Fibroblast of lung (primary cell): ENCODE measurements around the gene CNTF. TPM values are rescaled to one million over a fixed set of nuclear protein-coding genes. Genes with fewer than 3 reads are reported as not detected.

Source experiments
- DNase-seq, 2 donors: peaks; one replicate each; pipeline versions ENCODE4 v3.0.0 to v3.0.0-alpha.2; 2010; ENCODE audit warnings: low read depth in 2 of 2
- H2AFZ ChIP-seq: 2 replicates; pipeline ENCODE4 v1.5.1; 2012; ENCODE audit warnings: low read length, control low read depth, inconsistent platforms
- H3K27ac ChIP-seq: 2 replicates; pipeline ENCODE4 v1.5.1; 2011; ENCODE audit warnings: low read length, control low read depth; ENCODE audit not compliant: insufficient read depth
- H3K27me3 ChIP-seq: 2 replicates; pipeline ENCODE4 v1.5.1; 2011; ENCODE audit warnings: mild to moderate bottlenecking, low read length; ENCODE audit not compliant: control insufficient read depth, insufficient read depth
- H3K36me3 ChIP-seq: 2 replicates; pipeline ENCODE4 v1.5.1; 2011; ENCODE audit warnings: low read length; ENCODE audit not compliant: control insufficient read depth, insufficient read depth
- H3K4me1 ChIP-seq: 2 replicates; pipeline ENCODE4 v1.5.1; 2011; ENCODE audit warnings: low read length; ENCODE audit not compliant: control insufficient read depth, insufficient read depth; ENCODE audit errors: extremely low read depth
- H3K4me2 ChIP-seq: 2 replicates; pipeline ENCODE4 v1.5.1; 2011; ENCODE audit warnings: low read length, control low read depth; ENCODE audit not compliant: insufficient read depth; ENCODE audit errors: extremely low read depth
- H3K4me3 ChIP-seq, 4 experiments: fragments of 200-600 bp in 1 of 4; sonication (generic) in 1 of 4; replicated peaks in 1 of 4; 2 replicates each; pipeline ENCODE4 v1.5.1; 2011 to 2016; ENCODE audit warnings: low read length in 4 of 4, low read depth in 3 of 4, mild to moderate bottlenecking in 3 of 4, control low read depth in 2 of 4, inconsistent platforms in 1 of 4, mixed read lengths in 1 of 4; ENCODE audit not compliant: insufficient read depth in 1 of 4; ENCODE audit errors: control extremely low read depth in 1 of 4
- H3K79me2 ChIP-seq: 2 replicates; pipeline ENCODE4 v1.5.1; 2012; ENCODE audit warnings: mild to moderate bottlenecking, low read length, inconsistent platforms; ENCODE audit not compliant: control insufficient read depth, insufficient read depth
- H3K9ac ChIP-seq: 2 replicates; pipeline ENCODE4 v1.5.1; 2011; ENCODE audit warnings: mild to moderate bottlenecking, low read length, control low read depth; ENCODE audit not compliant: insufficient read depth
- H3K9me3 ChIP-seq: 2 replicates; pipeline ENCODE4 v1.5.1; 2012; ENCODE audit warnings: low read depth, low read length; ENCODE audit not compliant: control insufficient read depth, insufficient read depth
- H4K20me1 ChIP-seq: 2 replicates; pipeline ENCODE4 v1.5.1; 2011; ENCODE audit warnings: low read length; ENCODE audit not compliant: control insufficient read depth, insufficient read depth; ENCODE audit errors: extremely low read depth
- EZH2 ChIP-seq: IDR thresholded peaks from 2 replicates; pipeline ENCODE4 v1.5.1; 2012; ENCODE audit warnings: low read length, control low read depth, mild to moderate bottlenecking; ENCODE audit errors: missing control alignments
- polyA plus RNA-seq, 2 donors: library from polyadenylated mRNA; depleted of rRNA in 1 of 2; stranded (reverse) in 1 of 2; unstranded in 1 of 2; fragments of >200 nt; gene quantifications; 2 replicates each; pipeline ENCODE4 v1.2.1, GENCODE V29; 2011 to 2012; ENCODE audit warnings: missing spikeins in 1 of 2
- total RNA-seq: library from RNA; depleted of rRNA; stranded (reverse); fragments of >200 nt; gene quantifications from 2 replicates; pipeline ENCODE4 v1.2.1, GENCODE V29; 2014
- TF ChIP-seq, protein P1 (sequence below), 2 donors: IDR thresholded peaks in 1 of 2; conservative IDR thresholded peaks in 1 of 2; 1 replicate in 1 of 2; 2 replicates in 1 of 2; pipeline ENCODE4 v1.5.1; 2011 to 2012; ENCODE audit warnings: low read length in 2 of 2, control low read depth in 1 of 2, inconsistent platforms in 1 of 2, low read depth in 1 of 2, mild to moderate bottlenecking in 1 of 2

The CNTF gene
- total and polyA plus RNA-seq, 2 donors (not counting 1 experiment from before 2014, with no cell fraction given) = 0.73 to 1.2 TPM

DNA sequence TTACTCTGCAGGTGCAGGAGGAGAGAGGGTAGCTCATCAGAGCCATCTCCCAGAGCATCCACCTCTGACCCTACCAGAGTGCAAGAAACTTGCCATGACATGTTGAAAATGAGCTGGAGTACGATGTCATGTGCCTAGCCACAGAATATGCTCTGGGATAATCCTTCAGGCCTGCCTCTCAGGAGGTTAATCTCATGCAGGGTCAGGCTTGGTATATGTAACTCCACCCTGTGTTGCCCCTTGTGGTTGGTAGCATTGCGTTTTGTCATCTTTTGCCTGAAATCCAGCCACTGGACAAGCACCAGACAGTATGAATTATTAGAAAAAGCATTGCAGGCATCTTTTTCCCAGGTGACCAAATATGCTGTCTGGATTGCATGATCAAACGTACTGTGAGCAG lies 36.2 kb downstream of the CNTF start:
- no peak overlapping the region for H2AFZ ChIP-seq
- H3K9me3 ChIP-seq = no peaks in the 10 kb centered on the region
- TF ChIP-seq, protein P1, sequence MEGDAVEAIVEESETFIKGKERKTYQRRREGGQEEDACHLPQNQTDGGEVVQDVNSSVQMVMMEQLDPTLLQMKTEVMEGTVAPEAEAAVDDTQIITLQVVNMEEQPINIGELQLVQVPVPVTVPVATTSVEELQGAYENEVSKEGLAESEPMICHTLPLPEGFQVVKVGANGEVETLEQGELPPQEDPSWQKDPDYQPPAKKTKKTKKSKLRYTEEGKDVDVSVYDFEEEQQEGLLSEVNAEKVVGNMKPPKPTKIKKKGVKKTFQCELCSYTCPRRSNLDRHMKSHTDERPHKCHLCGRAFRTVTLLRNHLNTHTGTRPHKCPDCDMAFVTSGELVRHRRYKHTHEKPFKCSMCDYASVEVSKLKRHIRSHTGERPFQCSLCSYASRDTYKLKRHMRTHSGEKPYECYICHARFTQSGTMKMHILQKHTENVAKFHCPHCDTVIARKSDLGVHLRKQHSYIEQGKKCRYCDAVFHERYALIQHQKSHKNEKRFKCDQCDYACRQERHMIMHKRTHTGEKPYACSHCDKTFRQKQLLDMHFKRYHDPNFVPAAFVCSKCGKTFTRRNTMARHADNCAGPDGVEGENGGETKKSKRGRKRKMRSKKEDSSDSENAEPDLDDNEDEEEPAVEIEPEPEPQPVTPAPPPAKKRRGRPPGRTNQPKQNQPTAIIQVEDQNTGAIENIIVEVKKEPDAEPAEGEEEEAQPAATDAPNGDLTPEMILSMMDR (conservative IDR thresholded peaks at IDR 0.05 in 1 of 2, IDR thresholded peaks at IDR 0.05 in 1 of 2; ENCODE audit: low read depth in 1 of 2, low read length in 2 of 2) = no peak
- no peak for TF ChIP-seq EZH2
- no peaks in the 10 kb centered on the region for H3K79me2 ChIP-seq
- no peak overlapping the region for H3K4me3 ChIP-seq
- no peaks in the 10 kb centered on the region for H3K4me1 ChIP-seq
- H3K4me2 ChIP-seq = no peak overlapping the region
- no peak for DNase-seq
- no peaks in the 10 kb centered on the region for H3K27me3 ChIP-seq
- no peak overlapping the region for H3K9ac ChIP-seq
- no peaks in the 10 kb centered on the region for H4K20me1 ChIP-seq
- H3K27ac ChIP-seq = no peak overlapping the region
- H3K36me3 ChIP-seq = no peaks in the 10 kb centered on the region

DNA sequence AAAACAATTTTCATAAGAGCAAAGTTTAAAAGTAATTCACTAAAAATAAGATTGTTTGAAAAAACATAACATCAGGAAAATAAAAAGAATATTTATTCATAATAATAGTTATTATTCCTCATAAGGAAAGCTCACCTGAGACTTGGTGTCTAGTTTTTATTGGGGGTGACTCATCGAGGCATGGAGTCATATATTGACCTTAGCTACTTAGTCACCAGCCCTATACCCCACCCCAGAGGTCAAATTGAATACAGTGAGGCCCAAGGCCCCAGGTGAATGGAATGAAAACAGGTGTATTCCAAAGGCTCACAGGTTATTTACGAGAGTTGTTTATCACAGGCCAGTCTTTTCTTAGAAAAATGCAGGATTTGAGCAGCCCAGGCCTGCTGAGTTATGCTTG lies 36.9 kb downstream of the CNTF start:
- no peaks in the 10 kb centered on the region for H3K36me3 ChIP-seq
- H3K27me3 ChIP-seq = no peaks in the 10 kb centered on the region
- no peak overlapping the region for H3K27ac ChIP-seq
- no peaks in the 10 kb centered on the region for H3K4me1 ChIP-seq
- TF ChIP-seq, protein P1 (conservative IDR thresholded peaks at IDR 0.05 in 1 of 2, IDR thresholded peaks at IDR 0.05 in 1 of 2; ENCODE audit: low read depth in 1 of 2, low read length in 2 of 2) = no peak
- TF ChIP-seq EZH2 = no peak
- no peak overlapping the region for H3K4me3 ChIP-seq
- no peaks in the 10 kb centered on the region for H3K9me3 ChIP-seq
- no peaks in the 10 kb centered on the region for H3K79me2 ChIP-seq
- H3K9ac ChIP-seq = no peak overlapping the region
- no peaks in the 10 kb centered on the region for H4K20me1 ChIP-seq
- DNase-seq = no peak
- H3K4me2 ChIP-seq = no peak overlapping the region
- H2AFZ ChIP-seq = no peak overlapping the region

DNA sequence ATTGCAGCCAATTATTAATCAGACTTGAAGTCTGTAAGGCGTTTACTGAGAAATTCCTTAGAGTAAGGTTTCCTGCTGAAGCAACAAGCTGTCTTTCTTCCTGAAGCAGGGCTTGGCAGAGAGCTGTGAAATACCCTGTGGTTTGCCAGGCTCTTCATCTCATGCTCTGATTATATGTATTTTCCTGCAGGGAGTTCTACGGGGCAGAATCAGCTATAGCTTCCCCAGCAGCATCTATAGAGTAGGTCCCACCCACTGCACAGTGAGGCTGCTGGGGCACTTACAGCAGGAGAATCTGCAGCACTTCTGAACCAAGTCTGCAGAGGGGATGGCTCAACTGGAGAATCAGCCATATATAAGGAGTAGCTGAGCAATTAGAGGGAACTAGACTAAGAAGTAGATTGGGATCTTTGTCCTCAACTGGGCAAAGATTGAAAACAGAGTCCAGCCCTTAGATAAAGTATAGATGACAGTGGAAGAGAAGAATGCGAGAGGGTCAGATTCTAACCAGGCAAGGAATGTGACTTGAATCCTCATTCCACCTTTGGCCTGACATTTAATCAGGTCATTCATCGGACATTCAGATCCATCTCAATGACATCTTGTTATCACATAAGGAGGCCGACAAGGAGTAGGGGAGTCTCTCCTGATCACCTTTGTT lies 37.6 kb downstream of the CNTF start:
- H3K27me3 ChIP-seq = no peaks in the 10 kb centered on the region
- H3K27ac ChIP-seq = no peak overlapping the region
- no peak for TF ChIP-seq EZH2
- TF ChIP-seq, protein P1 (conservative IDR thresholded peaks at IDR 0.05 in 1 of 2, IDR thresholded peaks at IDR 0.05 in 1 of 2; ENCODE audit: low read depth in 1 of 2, low read length in 2 of 2) = no peak
- DNase-seq = no peak
- no peak overlapping the region for H2AFZ ChIP-seq
- H3K4me1 ChIP-seq = no peaks in the 10 kb centered on the region
- H3K9ac ChIP-seq = no peak overlapping the region
- H3K9me3 ChIP-seq = no peaks in the 10 kb centered on the region
- no peak overlapping the region for H3K4me2 ChIP-seq
- H4K20me1 ChIP-seq = no peaks in the 10 kb centered on the region
- no peak overlapping the region for H3K4me3 ChIP-seq
- no peaks in the 10 kb centered on the region for H3K79me2 ChIP-seq
- H3K36me3 ChIP-seq = no peaks in the 10 kb centered on the region
